ENCODE results near the gene DPEP2NB. TPM values are rescaled to one million over a fixed set of nuclear protein-coding genes. Genes with fewer than 3 reads are reported as not detected.
A peak's percentile ranks its signal among the peaks of the same experiment; 100 is the strongest.

DPEP2NB gene
- total RNA-seq, 1 experiment from 2014 or later = not detected

DNA sequence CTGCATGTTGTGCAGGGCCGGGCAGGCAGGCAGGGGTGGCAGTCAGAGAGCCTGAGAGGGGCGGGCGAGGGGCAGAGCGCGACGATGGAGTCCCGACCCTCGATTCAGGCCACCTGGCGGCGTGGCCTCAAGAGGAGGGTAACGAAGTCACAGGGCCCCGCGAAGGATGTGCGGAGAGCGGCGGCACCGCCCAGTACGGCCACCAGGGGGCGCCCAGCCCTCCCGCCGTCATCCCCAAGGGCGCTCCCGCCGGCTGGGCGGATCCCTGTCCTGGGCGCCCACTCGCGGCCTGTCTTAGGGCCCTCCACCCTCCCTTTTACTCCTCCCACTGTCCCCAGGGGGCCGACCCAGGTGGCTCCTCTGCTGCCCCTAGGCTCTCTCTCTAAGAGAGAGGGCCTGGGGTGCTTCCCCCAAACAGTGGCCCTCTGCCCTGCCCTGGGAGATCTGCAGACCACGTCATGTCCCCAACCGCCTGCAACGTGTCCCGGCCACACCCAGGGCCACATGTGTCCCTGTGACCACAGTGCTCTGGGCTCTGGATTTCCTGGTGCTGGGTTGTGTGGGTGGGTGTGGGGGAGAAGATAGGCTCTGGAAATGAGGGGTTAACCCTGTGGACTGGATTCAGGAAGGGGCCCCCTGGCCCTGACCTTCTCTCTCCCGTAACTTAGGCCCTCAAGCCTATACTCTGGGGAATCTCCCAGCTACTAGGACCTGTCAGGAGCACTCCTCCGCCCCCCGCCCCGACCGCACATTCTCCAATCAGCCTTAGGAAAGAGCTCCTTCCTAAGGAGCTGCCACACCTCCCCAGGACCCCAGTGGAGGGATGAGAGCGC lies 22.3 kb downstream of the DPEP2NB start:
- CTCF ChIA-PET = interaction anchor here (0.6 to 1.4 kb wide), 20 partner anchors 9 to 1090 kb away, joined by 3 to 11 read pairs (median 4); partner anchors contain the start of genes DDX28 and DUS2
- peak overlapping the region; percentile 53 for H3K4me3 Mint-ChIP-seq (ENCODE audit: unreplicated experiment)
- POLR2A ChIA-PET = interaction anchor here (1.2 kb wide), 1 partner anchor 11 kb away, joined by 3 read pairs; no protein-coding TSS in a partner anchor
- H3K27me3 Mint-ChIP-seq (ENCODE audit: insufficient read depth, unreplicated experiment) = no peaks in the 10 kb centered on the region
- DNase-seq (ENCODE audit: unreplicated experiment) = peak; percentile 62
- BruUV-seq (replicated peaks) = no TSS peak
- no peaks in the 10 kb centered on the region for H3K9me3 Mint-ChIP-seq (ENCODE audit: unreplicated experiment)
- TF ChIP-seq CTCF (IDR thresholded peaks at IDR 0.05; ENCODE audit: unreplicated experiment) = peak; percentile 98
- peak overlapping the region; percentile 82 for H3K27ac Mint-ChIP-seq (ENCODE audit: low read depth, unreplicated experiment)
- no peaks in the 10 kb centered on the region for H3K36me3 Mint-ChIP-seq (ENCODE audit: insufficient read depth, unreplicated experiment)
- no peaks in the 10 kb centered on the region for H3K4me1 Mint-ChIP-seq (ENCODE audit: insufficient read depth, unreplicated experiment)
- intact Hi-C loops (cut with micrococcal nuclease) = loop anchor here (1.0 kb wide), 2 partner anchors 47 to 236 kb away; no protein-coding TSS in a partner anchor

DNA sequence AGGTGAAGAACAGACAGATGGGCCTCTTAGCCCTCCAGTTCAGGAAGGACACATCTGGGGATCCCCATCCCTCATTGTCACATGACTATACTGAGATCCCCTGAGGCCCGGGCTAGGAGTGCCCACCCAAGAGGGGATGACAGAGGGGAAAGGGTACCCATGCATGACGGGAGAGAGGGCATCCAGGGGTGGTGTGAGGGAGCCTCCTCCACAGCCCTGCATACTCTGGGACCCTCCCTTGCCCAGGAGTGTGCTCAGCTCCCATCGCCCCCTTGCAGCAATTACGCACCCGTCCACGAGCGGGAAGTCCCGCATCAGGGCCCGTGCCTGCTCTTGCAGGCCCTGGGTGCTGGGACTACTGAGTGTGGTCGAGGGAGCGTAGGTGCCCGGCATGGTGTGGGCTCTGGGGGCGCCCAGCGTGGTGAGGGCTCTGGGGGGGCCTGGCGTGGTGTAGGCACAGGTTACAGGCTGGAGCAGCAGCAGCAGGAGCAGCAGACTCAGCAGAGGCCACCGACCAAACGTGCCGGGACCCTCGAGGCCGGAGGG lies 23.0 kb downstream of the DPEP2NB start:
- POLR2A ChIA-PET = interaction anchor here (1.2 kb wide), 1 partner anchor 12 kb away, joined by 3 read pairs; no protein-coding TSS in a partner anchor
- TF ChIP-seq CTCF (IDR thresholded peaks at IDR 0.05; ENCODE audit: unreplicated experiment) = no peak
- intact Hi-C loops (cut with micrococcal nuclease) = loop anchor here (1.0 kb wide), 2 partner anchors 48 to 237 kb away; no protein-coding TSS in a partner anchor
- Mint-ChIP-seq H3K36me3 (ENCODE audit: insufficient read depth, unreplicated experiment) (no peaks in the 10 kb centered on the region), H3K27me3 (ENCODE audit: insufficient read depth, unreplicated experiment) (no peaks in the 10 kb centered on the region), H3K27ac (ENCODE audit: low read depth, unreplicated experiment) (no peak overlapping the region), H3K9me3 (ENCODE audit: unreplicated experiment) (no peaks in the 10 kb centered on the region), H3K4me3 (ENCODE audit: unreplicated experiment) (no peak overlapping the region), H3K4me1 (ENCODE audit: insufficient read depth, unreplicated experiment) (no peaks in the 10 kb centered on the region)
- CTCF ChIA-PET = interaction anchor here (0.6 to 2.4 kb wide), 11 partner anchors 8 to 74 kb away, joined by 3 to 26 read pairs (median 5); partner anchors contain the start of gene DPEP2NB
- DNase-seq (ENCODE audit: unreplicated experiment) = no peak
- BruUV-seq (replicated peaks) = no TSS peak

DNA sequence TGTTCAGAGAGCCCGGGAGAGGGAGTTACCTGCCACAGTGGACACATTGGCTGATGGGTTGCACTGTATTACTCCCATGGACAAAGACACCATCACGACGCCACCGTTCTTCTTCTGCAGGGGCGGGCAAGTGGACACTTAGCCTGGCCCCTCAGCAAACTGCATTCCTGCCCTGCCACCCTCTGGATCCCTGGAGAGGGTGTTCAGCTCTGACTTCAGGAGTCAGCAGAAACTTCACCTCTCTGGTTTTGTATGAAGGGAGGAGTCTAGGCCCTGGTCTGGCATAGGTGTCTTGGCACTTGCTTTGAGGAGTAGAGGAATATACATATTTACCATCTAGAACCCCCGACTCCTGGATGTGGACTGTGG lies 25.7 kb downstream of the DPEP2NB start:
- no peak for DNase-seq (ENCODE audit: unreplicated experiment)
- no TSS peak for BruUV-seq (replicated peaks)
- Mint-ChIP-seq H3K27ac (ENCODE audit: low read depth, unreplicated experiment) (no peak overlapping the region), H3K36me3 (ENCODE audit: insufficient read depth, unreplicated experiment) (no peaks in the 10 kb centered on the region), H3K27me3 (ENCODE audit: insufficient read depth, unreplicated experiment) (no peaks in the 10 kb centered on the region), H3K9me3 (ENCODE audit: unreplicated experiment) (no peaks in the 10 kb centered on the region), H3K4me3 (ENCODE audit: unreplicated experiment) (no peak overlapping the region), H3K4me1 (ENCODE audit: insufficient read depth, unreplicated experiment) (no peaks in the 10 kb centered on the region)
- ChIA-PET POLR2A (interaction anchor here (1.0 kb wide), 1 partner anchor 23 kb away, joined by 4 read pairs; no protein-coding TSS in a partner anchor), CTCF (interaction anchor here (0.5 to 1.0 kb wide), 2 partner anchors 68 to 73 kb away, joined by 3 to 4 read pairs; no protein-coding TSS in a partner anchor)
- intact Hi-C loops (cut with micrococcal nuclease) = no loop called here
- no peak for TF ChIP-seq CTCF (IDR thresholded peaks at IDR 0.05; ENCODE audit: unreplicated experiment)

Data from MCF 10A (cell line).